ENCODE measurements around the gene QRFP. TPM values are rescaled to one million over a fixed set of nuclear protein-coding genes. Genes with fewer than 3 reads are reported as not detected.

QRFP gene, protein sequence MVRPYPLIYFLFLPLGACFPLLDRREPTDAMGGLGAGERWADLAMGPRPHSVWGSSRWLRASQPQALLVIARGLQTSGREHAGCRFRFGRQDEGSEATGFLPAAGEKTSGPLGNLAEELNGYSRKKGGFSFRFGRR
- polyA plus RNA-seq (2013, experiment 1 of 2): not detected
- polyA plus RNA-seq (2013, experiment 2 of 2): not detected

DNA sequence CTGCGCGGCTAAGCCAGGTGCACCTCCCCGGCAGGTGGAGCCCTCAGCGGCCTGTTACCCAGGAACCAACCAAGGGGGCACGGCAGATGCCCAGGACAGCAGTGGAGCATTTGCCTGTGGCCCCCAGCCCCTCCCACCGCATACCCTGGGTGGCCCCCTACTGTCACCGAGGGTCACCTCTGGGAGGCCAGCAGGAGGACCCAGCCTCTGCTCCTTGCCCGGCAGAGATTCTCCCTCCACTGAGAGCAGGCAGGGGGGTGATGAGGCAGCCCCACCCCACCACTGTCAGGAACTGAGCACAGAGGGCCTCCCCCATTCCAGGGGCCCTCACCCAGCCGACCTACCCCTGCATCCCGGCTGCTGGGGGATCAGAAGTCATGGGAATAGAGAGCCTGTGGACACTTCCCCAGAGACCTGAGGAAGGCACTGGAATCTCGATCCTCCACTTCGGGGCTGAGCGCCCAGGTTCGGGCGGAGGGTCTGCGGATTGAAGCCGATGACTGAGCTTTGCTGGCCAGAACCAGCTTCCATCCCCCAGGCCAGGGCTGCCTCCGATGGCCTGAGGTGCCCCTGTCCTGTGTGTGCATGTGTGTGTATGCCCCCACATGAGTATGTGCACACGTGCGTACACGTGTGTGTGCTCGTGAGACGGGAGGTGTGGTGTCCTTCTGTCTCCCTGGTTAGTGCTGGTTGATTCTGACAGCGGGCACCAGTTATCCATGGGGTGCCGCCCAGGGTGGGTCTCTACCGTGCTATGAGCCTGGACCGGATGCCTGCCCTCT lies at the start of gene QRFP:
TSS of gene QRFP (minus strand) at position 580 of the 782 bp plus-strand sequence. CDS start 2,974 bp downstream, outside the sequence.
- Histone ChIP-seq H3K9ac (ENCODE audit: low read length) (no peak within 1 kb of the TSS), H2AK5ac (ENCODE audit: low read length, severe bottlenecking) (no peak within 1 kb of the TSS), H3K27ac (ENCODE audit: low read length, poor library complexity, severe bottlenecking) (no peak within 1 kb of the TSS), H3K4me3 (ENCODE audit: insufficient read depth in 1 of 2, low read depth in 1 of 2, low read length in 2 of 2) (no peak within 1 kb of the TSS), H3K9me3 (ENCODE audit: control insufficient read depth, low read length) (no peaks in the 10 kb centered on the region), H4K91ac (ENCODE audit: low read length) (no peak within 1 kb of the TSS), H2BK120ac (ENCODE audit: low read depth, low read length) (no peak within 1 kb of the TSS), H2BK15ac (ENCODE audit: low read depth, poor library complexity, severe bottlenecking) (peak within 1 kb of the TSS; percentile 34), H3K4me2 (ENCODE audit: low read length, poor library complexity, severe bottlenecking) (no peak within 1 kb of the TSS), H2BK12ac (ENCODE audit: low read length in 2 of 2) (no peak within 1 kb of the TSS), H3K4ac (ENCODE audit: low read depth in 1 of 2, low read length in 2 of 2) (no peak within 1 kb of the TSS), H3K36me3 (ENCODE audit: control insufficient read depth in 1 of 2, insufficient read depth in 2 of 2, low read depth in 1 of 2, low read length in 2 of 2) (peaks cover 32 to 47% of the 10 kb centered on the region in 2 experiments), H2BK5ac (ENCODE audit: low read depth, low read length, poor library complexity, severe bottlenecking) (no peak within 1 kb of the TSS), H3K23ac (ENCODE audit: low read length in 2 of 2) (no peak within 1 kb of the TSS), H3K79me1 (replicated peaks; ENCODE audit: low read length, poor library complexity, severe bottlenecking) (peaks cover 3% of the 10 kb centered on the region), H3K14ac (ENCODE audit: low read length in 2 of 2) (peak within 1 kb of the TSS in 1 of 2 experiments; percentile 26), H3K18ac (ENCODE audit: low read depth in 1 of 2, low read length in 2 of 2) (peak within 1 kb of the TSS in 1 of 2 experiments; percentile 11), H4K8ac (ENCODE audit: low read length) (no peak within 1 kb of the TSS), H2AFZ (ENCODE audit: low read depth, low read length) (no peak within 1 kb of the TSS), H3K4me1 (ENCODE audit: control insufficient read depth, insufficient read depth, low read depth, low read length) (peaks cover 13% of the 10 kb centered on the region), H3K27me3 (ENCODE audit: control insufficient read depth in 1 of 2, insufficient read depth in 1 of 2, low read length in 2 of 2) (peaks cover 9 to 26% of the 10 kb centered on the region in 2 experiments)
- no peak for DNase-seq
- 83% methylated on average over 27 of the region's 27 CpGs for WGBS

DNA sequence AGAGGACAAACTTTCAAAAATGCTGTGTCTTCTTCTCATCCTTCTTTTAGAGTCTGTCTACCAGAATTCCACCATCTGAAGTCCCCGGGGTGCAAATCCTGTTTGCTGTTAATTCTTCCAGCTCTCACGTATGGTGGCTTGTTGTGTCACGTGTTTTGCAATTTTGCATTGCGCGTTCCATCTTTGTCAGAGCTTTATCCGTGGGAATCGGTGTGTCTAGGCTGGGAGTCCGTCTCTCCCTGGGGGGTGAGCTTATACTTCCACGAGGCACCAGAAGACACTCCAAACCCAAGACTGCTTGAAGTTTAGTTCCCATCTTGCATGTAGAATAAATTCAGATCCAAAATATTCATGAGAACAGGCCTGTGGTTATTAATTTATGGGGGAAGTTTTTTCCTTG lies 48.6 kb upstream of the QRFP start:
- no peak overlapping the region for H2BK15ac ChIP-seq (ENCODE audit: low read depth, poor library complexity, severe bottlenecking)
- peaks cover 55 to 83% of the 10 kb centered on the region in 2 experiments for H3K27me3 ChIP-seq (ENCODE audit: control insufficient read depth in 1 of 2, insufficient read depth in 1 of 2, low read length in 2 of 2)

DNA sequence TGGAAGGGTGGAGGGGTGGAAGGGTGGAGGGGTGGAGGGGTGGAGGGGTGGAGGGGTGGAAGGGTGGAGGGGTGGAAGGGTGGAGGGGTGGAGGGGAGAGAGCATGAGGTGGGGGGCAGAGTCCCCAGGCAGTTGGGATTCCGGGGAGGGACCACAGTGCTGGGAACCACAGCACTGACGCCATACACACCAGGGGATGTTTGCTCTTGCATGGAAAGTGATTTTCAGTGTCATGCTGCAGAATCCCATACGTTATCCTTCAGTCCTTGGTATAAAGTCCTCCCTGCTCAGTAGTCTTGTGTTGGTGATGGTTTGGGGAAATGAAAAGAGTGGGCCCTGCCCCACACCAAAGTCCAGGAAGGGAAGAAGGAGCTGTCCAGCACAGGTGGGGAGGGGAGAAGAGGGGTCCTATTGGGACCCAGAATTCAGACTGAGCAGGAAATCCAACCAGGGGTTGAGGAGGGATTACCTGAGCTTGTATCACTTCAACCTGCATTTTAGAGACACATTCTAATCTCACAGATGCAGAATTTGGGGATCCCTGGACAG lies 48.0 kb upstream of the QRFP start:
- H3K36me3 ChIP-seq (ENCODE audit: control insufficient read depth in 1 of 2, insufficient read depth in 2 of 2, low read depth in 1 of 2, low read length in 2 of 2): no peaks in the 10 kb centered on the region
- H2BK120ac ChIP-seq (ENCODE audit: low read depth, low read length): no peak overlapping the region
- H3K79me1 ChIP-seq (replicated peaks; ENCODE audit: low read length, poor library complexity, severe bottlenecking): no peaks in the 10 kb centered on the region
- no peak overlapping the region for H3K4ac ChIP-seq (ENCODE audit: low read depth in 1 of 2, low read length in 2 of 2)
- H3K14ac ChIP-seq (ENCODE audit: low read length in 2 of 2): no peak overlapping the region
- H3K18ac ChIP-seq (ENCODE audit: low read depth in 1 of 2, low read length in 2 of 2): no peak overlapping the region
- H3K4me1 ChIP-seq (ENCODE audit: control insufficient read depth, insufficient read depth, low read depth, low read length): peaks cover 7% of the 10 kb centered on the region
- H2BK15ac ChIP-seq (ENCODE audit: low read depth, poor library complexity, severe bottlenecking): no peak overlapping the region
- H3K4me2 ChIP-seq (ENCODE audit: low read length, poor library complexity, severe bottlenecking): no peak overlapping the region
- H3K9me3 ChIP-seq (ENCODE audit: control insufficient read depth, low read length): peaks cover 3% of the 10 kb centered on the region
- no peak overlapping the region for H4K8ac ChIP-seq (ENCODE audit: low read length)
- no peak overlapping the region for H4K91ac ChIP-seq (ENCODE audit: low read length)
- H2AFZ ChIP-seq (ENCODE audit: low read depth, low read length): no peak overlapping the region
- no peak overlapping the region for H2BK5ac ChIP-seq (ENCODE audit: low read depth, low read length, poor library complexity, severe bottlenecking)
- DNase-seq: no peak
- H3K4me3 ChIP-seq (ENCODE audit: insufficient read depth in 1 of 2, low read depth in 1 of 2, low read length in 2 of 2): no peak overlapping the region
- WGBS: 50% methylated on average over 3 of the region's 3 CpGs
- H2AK5ac ChIP-seq (ENCODE audit: low read length, severe bottlenecking): no peak overlapping the region
- no peak overlapping the region for H3K27ac ChIP-seq (ENCODE audit: low read length, poor library complexity, severe bottlenecking)
- no peak overlapping the region for H3K23ac ChIP-seq (ENCODE audit: low read length in 2 of 2)
- no peak overlapping the region for H2BK12ac ChIP-seq (ENCODE audit: low read length in 2 of 2)
- no peak overlapping the region for H3K9ac ChIP-seq (ENCODE audit: low read length)
- H3K27me3 ChIP-seq (ENCODE audit: control insufficient read depth in 1 of 2, insufficient read depth in 1 of 2, low read length in 2 of 2): peaks cover 55 to 80% of the 10 kb centered on the region in 2 experiments

More for the DNA sequence above, 48.6 kb upstream of the QRFP start:
- Histone ChIP-seq H3K27ac (ENCODE audit: low read length, poor library complexity, severe bottlenecking) (no peak overlapping the region), H3K9me3 (ENCODE audit: control insufficient read depth, low read length) (peaks cover 7% of the 10 kb centered on the region), H2BK12ac (ENCODE audit: low read length in 2 of 2) (no peak overlapping the region), H3K79me1 (replicated peaks; ENCODE audit: low read length, poor library complexity, severe bottlenecking) (no peaks in the 10 kb centered on the region), H2BK5ac (ENCODE audit: low read depth, low read length, poor library complexity, severe bottlenecking) (no peak overlapping the region), H2AK5ac (ENCODE audit: low read length, severe bottlenecking) (no peak overlapping the region), H3K23ac (ENCODE audit: low read length in 2 of 2) (no peak overlapping the region), H4K91ac (ENCODE audit: low read length) (no peak overlapping the region), H3K18ac (ENCODE audit: low read depth in 1 of 2, low read length in 2 of 2) (no peak overlapping the region), H2AFZ (ENCODE audit: low read depth, low read length) (no peak overlapping the region), H2BK120ac (ENCODE audit: low read depth, low read length) (no peak overlapping the region), H3K9ac (ENCODE audit: low read length) (no peak overlapping the region), H3K36me3 (ENCODE audit: control insufficient read depth in 1 of 2, insufficient read depth in 2 of 2, low read depth in 1 of 2, low read length in 2 of 2) (no peaks in the 10 kb centered on the region), H4K8ac (ENCODE audit: low read length) (no peak overlapping the region), H3K14ac (ENCODE audit: low read length in 2 of 2) (no peak overlapping the region), H3K4me1 (ENCODE audit: control insufficient read depth, insufficient read depth, low read depth, low read length) (peaks cover 4% of the 10 kb centered on the region), H3K4me3 (ENCODE audit: insufficient read depth in 1 of 2, low read depth in 1 of 2, low read length in 2 of 2) (no peak overlapping the region), H3K4me2 (ENCODE audit: low read length, poor library complexity, severe bottlenecking) (no peak overlapping the region), H3K4ac (ENCODE audit: low read depth in 1 of 2, low read length in 2 of 2) (no peak overlapping the region)
- DNase-seq: no peak
- WGBS: 95% methylated on average over 9 of the region's 9 CpGs

DNA sequence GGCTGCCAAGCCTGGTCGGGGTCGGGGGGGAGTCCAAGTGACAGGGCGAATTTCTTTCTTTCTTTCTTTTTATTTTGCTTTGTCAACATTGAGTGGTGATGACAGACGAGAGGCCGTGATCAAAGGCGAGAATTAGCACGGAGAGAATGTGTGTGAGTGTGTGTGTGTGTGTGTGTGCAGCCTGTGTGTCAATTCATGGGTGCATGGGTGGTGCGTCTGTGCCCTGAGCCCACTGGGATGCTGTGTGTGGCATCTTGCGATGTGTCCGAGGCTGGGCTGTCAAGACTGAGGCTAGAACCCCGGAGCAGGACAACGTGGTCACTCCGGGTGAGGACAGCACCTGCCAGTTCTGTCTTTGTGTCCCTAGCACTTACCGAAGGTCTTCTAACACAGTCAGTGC lies 47.2 kb upstream of the QRFP start:
- Histone ChIP-seq H4K8ac (ENCODE audit: low read length) (no peak overlapping the region), H2BK12ac (ENCODE audit: low read length in 2 of 2) (no peak overlapping the region), H2BK120ac (ENCODE audit: low read depth, low read length) (no peak overlapping the region), H3K9me3 (ENCODE audit: control insufficient read depth, low read length) (no peaks in the 10 kb centered on the region), H3K23ac (ENCODE audit: low read length in 2 of 2) (no peak overlapping the region), H3K36me3 (ENCODE audit: control insufficient read depth in 1 of 2, insufficient read depth in 2 of 2, low read depth in 1 of 2, low read length in 2 of 2) (no peaks in the 10 kb centered on the region), H3K4me1 (ENCODE audit: control insufficient read depth, insufficient read depth, low read depth, low read length) (peaks cover 12% of the 10 kb centered on the region), H2AK5ac (ENCODE audit: low read length, severe bottlenecking) (no peak overlapping the region), H3K4me2 (ENCODE audit: low read length, poor library complexity, severe bottlenecking) (no peak overlapping the region), H3K14ac (ENCODE audit: low read length in 2 of 2) (no peak overlapping the region), H3K9ac (ENCODE audit: low read length) (no peak overlapping the region), H3K27ac (ENCODE audit: low read length, poor library complexity, severe bottlenecking) (no peak overlapping the region), H4K91ac (ENCODE audit: low read length) (no peak overlapping the region), H2AFZ (ENCODE audit: low read depth, low read length) (no peak overlapping the region), H3K79me1 (replicated peaks; ENCODE audit: low read length, poor library complexity, severe bottlenecking) (no peaks in the 10 kb centered on the region), H3K4me3 (ENCODE audit: insufficient read depth in 1 of 2, low read depth in 1 of 2, low read length in 2 of 2) (no peak overlapping the region), H3K27me3 (ENCODE audit: control insufficient read depth in 1 of 2, insufficient read depth in 1 of 2, low read length in 2 of 2) (peaks cover 46 to 77% of the 10 kb centered on the region in 2 experiments), H2BK5ac (ENCODE audit: low read depth, low read length, poor library complexity, severe bottlenecking) (no peak overlapping the region), H2BK15ac (ENCODE audit: low read depth, poor library complexity, severe bottlenecking) (no peak overlapping the region), H3K4ac (ENCODE audit: low read depth in 1 of 2, low read length in 2 of 2) (no peak overlapping the region), H3K18ac (ENCODE audit: low read depth in 1 of 2, low read length in 2 of 2) (no peak overlapping the region)
- no peak for DNase-seq
- WGBS: 82% methylated on average over 14 of the region's 14 CpGs
